Natural killer cell treated with Interleukin-12 subunit alpha and Interleukin-12 subunit beta and Interleukin-15 and Interleukin-18, amount 100 ng/mL, for 72 hours (primary cell): ENCODE results near the gene RTN4RL2. TPM values are rescaled to one million over a fixed set of nuclear protein-coding genes. Genes with fewer than 3 reads are reported as not detected.

Experiments
- ATAC-seq, 2 donors: fragments of 150-1000 bp; cut with Tn5 transposase in 1 of 2; sonication (Bioruptor Pico), chemical (Tn5 transposase) in 1 of 2; 2 replicates each; pipeline ENCODE4 v1.10.0; 2021
- DNase-seq: peaks from one replicate; pipeline ENCODE4 v3.0.0; 2022; ENCODE audit warnings: low spot score
- H3K27ac Mint-ChIP-seq, 2 donors: 1 replicate in 1 of 2; 2 replicates in 1 of 2; pipeline ENCODE4 v1.8.0; 2022; ENCODE audit warnings: mixed read lengths in 2 of 2, mild to moderate bottlenecking in 1 of 2, moderate library complexity in 1 of 2
- H3K27me3 Mint-ChIP-seq, 2 donors: 1 replicate in 1 of 2; 2 replicates in 1 of 2; pipeline ENCODE4 v1.8.0; 2022; ENCODE audit warnings: mixed read lengths in 2 of 2
- H3K36me3 Mint-ChIP-seq: one replicate; pipeline ENCODE4 v1.8.0; 2022; ENCODE audit warnings: mixed read lengths
- H3K4me1 Mint-ChIP-seq, 2 donors: 1 replicate in 1 of 2; 2 replicates in 1 of 2; pipeline ENCODE4 v1.8.0; 2022; ENCODE audit warnings: low read depth in 2 of 2, mixed read lengths in 2 of 2, mild to moderate bottlenecking in 1 of 2
- H3K4me3 Mint-ChIP-seq: one replicate; pipeline ENCODE4 v1.8.0; 2022; ENCODE audit warnings: mixed read lengths
- H3K9me3 Mint-ChIP-seq: 2 replicates; pipeline ENCODE4 v1.8.0; 2022; ENCODE audit warnings: mixed read lengths
- total RNA-seq, 2 donors: library from RNA; stranded (reverse); gene quantifications; one replicate each; pipeline ENCODE4 v1.2.3, GENCODE V29; 2022

Gene RTN4RL2
- total RNA-seq, 2 donors from 2014 or later: not detected

GRCh38 chr11:57460758-57461749, 726 bp downstream of the RTN4RL2 start:
- DNase-seq: no peak
- no peak for ATAC-seq
- H3K27ac Mint-ChIP-seq: peak overlapping the region in 1 of 2 donors; percentile 3
- H3K27me3 Mint-ChIP-seq: peaks cover 26 to 45% of the 10 kb centered on the region in 2 donors
- peaks cover 37% of the 10 kb centered on the region in 2 donors for H3K4me1 Mint-ChIP-seq
- no peaks in the 10 kb centered on the region for H3K9me3 Mint-ChIP-seq
- no peaks in the 10 kb centered on the region for H3K36me3 Mint-ChIP-seq
- H3K4me3 Mint-ChIP-seq: peak overlapping the region; percentile 34

GRCh38 chr11:57461841-57462489, 1.6 kb downstream of the RTN4RL2 start:
- Mint-ChIP-seq H3K4me1 (peaks cover 36 to 37% of the 10 kb centered on the region in 2 donors), H3K36me3 (no peaks in the 10 kb centered on the region), H3K27ac (peak overlapping the region in 1 of 2 donors; percentile 3), H3K27me3 (peaks cover 24 to 42% of the 10 kb centered on the region in 2 donors), H3K9me3 (no peaks in the 10 kb centered on the region), H3K4me3 (peak overlapping the region; percentile 39)
- DNase-seq (no peak), ATAC-seq (no peak)

GRCh38 chr11:57462597-57462996, 2.3 kb downstream of the RTN4RL2 start:
- ATAC-seq (no peak), DNase-seq (no peak)
- Mint-ChIP-seq H3K27ac (no peak overlapping the region), H3K36me3 (no peaks in the 10 kb centered on the region), H3K9me3 (no peaks in the 10 kb centered on the region), H3K4me3 (peak overlapping the region; percentile 39), H3K4me1 (peaks cover 31 to 35% of the 10 kb centered on the region in 2 donors), H3K27me3 (peaks cover 20 to 35% of the 10 kb centered on the region in 2 donors)

- Mint-ChIP-seq H3K9me3 (no peaks in the 10 kb centered on the region), H3K27ac (no peak overlapping the region), H3K36me3 (no peaks in the 10 kb centered on the region), H3K27me3 (peaks cover 16 to 28% of the 10 kb centered on the region in 2 donors), H3K4me3 (no peak overlapping the region), H3K4me1 (peaks cover 24 to 26% of the 10 kb centered on the region in 2 donors)
- ATAC-seq: no peak
- no peak for DNase-seq
Measured at GRCh38 chr11:57463671-57464538, 3.6 kb downstream of the RTN4RL2 start.

- DNase-seq (no peak), ATAC-seq (no peak)
- peaks cover 19% of the 10 kb centered on the region in 2 donors for H3K4me1 Mint-ChIP-seq
- no peak overlapping the region for H3K4me3 Mint-ChIP-seq
- H3K9me3 Mint-ChIP-seq: no peaks in the 10 kb centered on the region
- H3K36me3 Mint-ChIP-seq: no peaks in the 10 kb centered on the region
- no peak overlapping the region for H3K27ac Mint-ChIP-seq
- H3K27me3 Mint-ChIP-seq: peaks cover 11 to 20% of the 10 kb centered on the region in 2 donors
Measured at GRCh38 chr11:57464539-57465181, 4.3 kb downstream of the RTN4RL2 start.

GRCh38 chr11:57466680-57467079, 6.4 kb downstream of the RTN4RL2 start:
- Mint-ChIP-seq H3K27me3 (peaks cover 1 to 8% of the 10 kb centered on the region in 2 donors), H3K4me1 (peaks cover 10 to 11% of the 10 kb centered on the region in 2 donors), H3K9me3 (no peaks in the 10 kb centered on the region), H3K27ac (no peak overlapping the region), H3K4me3 (no peak overlapping the region), H3K36me3 (no peaks in the 10 kb centered on the region)
- DNase-seq (no peak), ATAC-seq (no peak)

GRCh38 chr11:57467508-57468157, 7.3 kb downstream of the RTN4RL2 start:
- Mint-ChIP-seq H3K36me3 (no peaks in the 10 kb centered on the region), H3K4me3 (no peak overlapping the region), H3K9me3 (no peaks in the 10 kb centered on the region), H3K4me1 (peaks cover 6 to 8% of the 10 kb centered on the region in 2 donors), H3K27ac (no peak overlapping the region), H3K27me3 (peaks cover 0 to 5% of the 10 kb centered on the region in 2 donors)
- ATAC-seq: no peak
- DNase-seq: no peak

- Mint-ChIP-seq H3K4me1 (peaks cover 3 to 5% of the 10 kb centered on the region in 2 donors), H3K9me3 (no peaks in the 10 kb centered on the region), H3K27ac (no peak overlapping the region), H3K4me3 (no peak overlapping the region), H3K36me3 (no peaks in the 10 kb centered on the region), H3K27me3 (no peaks in the 10 kb centered on the region)
- ATAC-seq: no peak
- no peak for DNase-seq
Measured at GRCh38 chr11:57468276-57468675, 7.9 kb downstream of the RTN4RL2 start.

GRCh38 chr11:57469268-57469667, 8.9 kb downstream of the RTN4RL2 start:
- no peaks in the 10 kb centered on the region for H3K36me3 Mint-ChIP-seq
- no peak for ATAC-seq
- H3K27ac Mint-ChIP-seq: no peak overlapping the region
- DNase-seq: no peak
- H3K4me1 Mint-ChIP-seq: peaks cover 11 to 12% of the 10 kb centered on the region in 2 donors
- no peaks in the 10 kb centered on the region for H3K9me3 Mint-ChIP-seq
- H3K27me3 Mint-ChIP-seq: no peaks in the 10 kb centered on the region
- no peak overlapping the region for H3K4me3 Mint-ChIP-seq

GRCh38 chr11:57471496-57471895, 11.2 kb downstream of the RTN4RL2 start:
- Mint-ChIP-seq H3K4me1 (peaks cover 14 to 20% of the 10 kb centered on the region in 2 donors), H3K4me3 (no peak overlapping the region), H3K27me3 (no peaks in the 10 kb centered on the region), H3K27ac (no peak overlapping the region), H3K36me3 (no peaks in the 10 kb centered on the region), H3K9me3 (no peaks in the 10 kb centered on the region)
- ATAC-seq (no peak), DNase-seq (no peak)

GRCh38 chr11:57473285-57473841, 13.0 kb downstream of the RTN4RL2 start:
- H3K4me1 Mint-ChIP-seq: peaks cover 14 to 23% of the 10 kb centered on the region in 2 donors
- peak overlapping the region in 1 of 2 donors; percentile 84 for H3K27ac Mint-ChIP-seq
- H3K27me3 Mint-ChIP-seq: peaks cover 0 to 5% of the 10 kb centered on the region in 2 donors
- H3K36me3 Mint-ChIP-seq: no peaks in the 10 kb centered on the region
- no peaks in the 10 kb centered on the region for H3K9me3 Mint-ChIP-seq
- DNase-seq (no peak), ATAC-seq (no peak)
- H3K4me3 Mint-ChIP-seq: peak overlapping the region; percentile 58

GRCh38 chr11:57474017-57474802, 13.9 kb downstream of the RTN4RL2 start:
- ATAC-seq (peak; percentile 76 to 80), DNase-seq (no peak)
- Mint-ChIP-seq H3K9me3 (no peaks in the 10 kb centered on the region), H3K36me3 (no peaks in the 10 kb centered on the region), H3K27me3 (peaks cover 0 to 5% of the 10 kb centered on the region in 2 donors), H3K4me3 (peak overlapping the region; percentile 65), H3K4me1 (peaks cover 14 to 23% of the 10 kb centered on the region in 2 donors), H3K27ac (peak overlapping the region in 1 of 2 donors; percentile 84)
